ENCODE data around the gene NXNL1.

NXNL1 gene

DNA sequence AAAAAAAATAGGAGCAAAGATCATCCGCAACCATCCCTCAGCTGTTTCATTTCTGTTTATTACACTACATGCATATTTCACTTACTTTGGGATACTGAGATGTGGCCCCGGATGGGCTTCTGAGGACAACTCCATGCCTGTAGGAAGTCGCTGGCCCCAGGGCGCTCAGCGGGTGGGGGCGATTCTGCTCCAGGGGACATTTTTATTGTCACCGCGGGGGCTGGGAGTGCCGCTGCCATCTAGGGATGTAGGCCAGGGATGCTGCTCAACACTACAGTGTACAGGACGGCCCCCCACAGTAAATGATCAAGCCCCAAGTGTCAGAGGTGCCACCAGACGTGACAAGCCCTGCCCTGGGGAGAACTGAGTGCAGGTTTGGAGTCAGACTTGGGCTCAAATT lies 48.9 kb downstream of the NXNL1 start:
- Histone ChIP-seq H3K9me2 (replicated peaks; ENCODE audit: control insufficient read depth, low read length) (no peaks in the 10 kb centered on the region), H3K9me3 (ENCODE audit: control insufficient read depth, insufficient read depth, low read length) (no peaks in the 10 kb centered on the region), H3K79me2 (ENCODE audit: control insufficient read depth, low read length) (peaks cover 68% of the 10 kb centered on the region), H3K36me3 (ENCODE audit: control insufficient read depth, low read length) (peaks cover 52% of the 10 kb centered on the region), H3K4me2 (ENCODE audit: low read length) (peak overlapping the region; percentile 80), H4K20me1 (ENCODE audit: control insufficient read depth, insufficient read depth, low read depth, low read length) (no peaks in the 10 kb centered on the region), H3K27me3 (ENCODE audit: control insufficient read depth, low read length) (no peaks in the 10 kb centered on the region), H3F3A (ENCODE audit: control insufficient read depth, insufficient read depth) (peaks cover 23% of the 10 kb centered on the region), H3K27ac (ENCODE audit: low read depth, low read length) (peak overlapping the region; percentile 94), H3K4me3 (ENCODE audit: low read length) (peak overlapping the region; percentile 59), H3K4me1 (ENCODE audit: control insufficient read depth, low read length) (peaks cover 48% of the 10 kb centered on the region)
- no peak for TF ChIP-seq EZH2phosphoT487 (IDR thresholded peaks at IDR 0.05; ENCODE audit: borderline replicate concordance, low read length)
- TF ChIP-seq CTCF (IDR thresholded peaks at IDR 0.05; ENCODE audit: low read depth, low read length, poor library complexity, severe bottlenecking): no peak

DNA sequence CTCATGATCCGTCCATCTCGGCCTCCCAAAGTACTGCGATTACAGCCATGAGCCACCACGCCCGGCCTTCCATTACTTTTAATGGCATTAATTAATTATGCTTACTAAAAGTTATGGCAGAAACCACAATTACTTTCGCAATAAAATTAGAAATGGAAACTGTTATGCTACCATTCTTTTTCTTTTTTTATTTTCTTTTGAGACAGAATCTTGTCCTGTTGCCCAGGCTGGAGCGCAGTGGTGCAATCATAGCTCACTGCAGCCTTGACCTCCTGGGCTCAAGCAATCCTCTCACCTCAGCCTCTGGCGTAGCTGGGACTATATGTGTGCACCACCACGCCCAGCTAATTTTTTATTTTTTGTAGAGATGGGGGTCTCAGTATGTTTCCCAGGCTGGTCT lies 50.7 kb downstream of the NXNL1 start:
- Histone ChIP-seq H3K27me3 (ENCODE audit: control insufficient read depth, low read length) (no peaks in the 10 kb centered on the region), H3K4me3 (ENCODE audit: low read length) (peak overlapping the region; percentile 18), H3K36me3 (ENCODE audit: control insufficient read depth, low read length) (peaks cover 46% of the 10 kb centered on the region), H3K4me1 (ENCODE audit: control insufficient read depth, low read length) (peaks cover 59% of the 10 kb centered on the region), H3F3A (ENCODE audit: control insufficient read depth, insufficient read depth) (peaks cover 32% of the 10 kb centered on the region), H3K79me2 (ENCODE audit: control insufficient read depth, low read length) (peaks cover 85% of the 10 kb centered on the region), H3K9me3 (ENCODE audit: control insufficient read depth, insufficient read depth, low read length) (no peaks in the 10 kb centered on the region), H3K4me2 (ENCODE audit: low read length) (peak overlapping the region; percentile 30), H4K20me1 (ENCODE audit: control insufficient read depth, insufficient read depth, low read depth, low read length) (no peaks in the 10 kb centered on the region), H3K27ac (ENCODE audit: low read depth, low read length) (peak overlapping the region; percentile 44; the same call in 1 of the 2 replicates), H3K9me2 (replicated peaks; ENCODE audit: control insufficient read depth, low read length) (no peaks in the 10 kb centered on the region)
- no peak for TF ChIP-seq EZH2phosphoT487 (IDR thresholded peaks at IDR 0.05; ENCODE audit: borderline replicate concordance, low read length)
- TF ChIP-seq CTCF (IDR thresholded peaks at IDR 0.05; ENCODE audit: low read depth, low read length, poor library complexity, severe bottlenecking): no peak

DNA sequence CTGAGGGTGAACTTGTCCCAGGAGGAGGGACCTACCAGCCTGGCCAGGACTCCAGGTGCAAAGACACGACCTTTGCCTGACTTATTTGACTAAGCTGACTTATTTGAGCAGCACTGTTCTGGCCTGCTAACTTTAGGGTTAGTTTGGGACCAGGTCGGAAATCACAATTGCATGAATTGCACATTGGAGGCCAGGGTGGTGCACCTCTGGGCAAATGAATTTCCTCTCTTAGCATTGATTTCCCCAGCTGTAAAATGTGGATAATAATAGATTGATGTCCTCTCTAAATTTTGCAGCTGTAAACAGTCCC lies 53.9 kb downstream of the NXNL1 start:
- TF ChIP-seq CTCF (IDR thresholded peaks at IDR 0.05; ENCODE audit: low read depth, low read length, poor library complexity, severe bottlenecking) (no peak), EZH2phosphoT487 (IDR thresholded peaks at IDR 0.05; ENCODE audit: borderline replicate concordance, low read length) (no peak)
- Histone ChIP-seq H4K20me1 (ENCODE audit: control insufficient read depth, insufficient read depth, low read depth, low read length) (peaks cover 8% of the 10 kb centered on the region), H3K36me3 (ENCODE audit: control insufficient read depth, low read length) (peaks cover 47% of the 10 kb centered on the region), H3K79me2 (ENCODE audit: control insufficient read depth, low read length) (peaks cover 88% of the 10 kb centered on the region), H3K4me2 (ENCODE audit: low read length) (peak overlapping the region; percentile 91), H3K27ac (ENCODE audit: low read depth, low read length) (peak overlapping the region; percentile 94), H3K4me3 (ENCODE audit: low read length) (peak overlapping the region; percentile 89), H3K27me3 (ENCODE audit: control insufficient read depth, low read length) (no peaks in the 10 kb centered on the region), H3K9me2 (replicated peaks; ENCODE audit: control insufficient read depth, low read length) (no peaks in the 10 kb centered on the region), H3K9me3 (ENCODE audit: control insufficient read depth, insufficient read depth, low read length) (no peaks in the 10 kb centered on the region), H3K4me1 (ENCODE audit: control insufficient read depth, low read length) (peaks cover 54% of the 10 kb centered on the region), H3F3A (ENCODE audit: control insufficient read depth, insufficient read depth) (peaks cover 25% of the 10 kb centered on the region)

Measured in DOHH2 (cell line).